B cell (primary cell): ENCODE measurements around the gene NTN4. TPM values are rescaled to one million over a fixed set of nuclear protein-coding genes. Genes with fewer than 3 reads are reported as not detected.

ENCODE experiments used
- ATAC-seq: fragments of 200-7000 bp; cut with Tn5 transposase; one replicate; pipeline ENCODE4 v1.10.0; 2021; ENCODE audit warnings: low read depth, mild to moderate bottlenecking, moderate number of reproducible peaks, moderate library complexity
- CTCF ChIA-PET: fragments of 350-600 bp; sonication (Branson Sonifier 250); formaldehyde crosslinking; loops from one replicate; lab custom pipeline; 2021; ENCODE audit warnings: antibody characterized with exemption, inconsistent platforms; lab: Charles Lee
- POLR2A ChIA-PET: fragments of 350-600 bp; sonication (Branson Sonifier 250); formaldehyde crosslinking; loops from one replicate; lab custom pipeline; 2021; ENCODE audit warnings: antibody characterized with exemption; lab: Charles Lee
- DNase-seq: peaks from one replicate; pipeline ENCODE4 v3.0.0; 2013
- H2AFZ ChIP-seq: 2 replicates; pipeline ENCODE4 v1.6.1; 2012; ENCODE audit warnings: mild to moderate bottlenecking, low read depth, low read length; ENCODE audit not compliant: insufficient read depth, poor library complexity, severe bottlenecking
- H3K27ac ChIP-seq, 2 donors: 1 replicate in 1 of 2; 2 replicates in 1 of 2; pipeline ENCODE4 v1.5.1; 2012 to 2013; ENCODE audit warnings: low read length in 2 of 2, mild to moderate bottlenecking in 2 of 2, moderate library complexity in 1 of 2
- H3K27me3 ChIP-seq, 4 experiments: fragments of 200-600 bp in 1 of 4; sonication (generic) in 1 of 4; replicated peaks in 1 of 4; 1 replicate in 2 of 4; 2 replicates in 2 of 4; pipeline versions ENCODE4 v1.6.1 to v1.7.0; 2013 to 2016; ENCODE audit warnings: low read length in 3 of 4, mild to moderate bottlenecking in 2 of 4, mixed read lengths in 1 of 4, moderate library complexity in 1 of 4; ENCODE audit not compliant: insufficient read depth in 4 of 4, control insufficient read depth in 3 of 4; ENCODE audit errors: control extremely low read depth in 1 of 4
- H3K36me3 ChIP-seq, 2 experiments: replicated peaks in 1 of 2; 1 replicate in 1 of 2; 2 replicates in 1 of 2; pipeline versions ENCODE4 v1.6.1 to v1.7.1; 2013; ENCODE audit warnings: low read length in 1 of 2; ENCODE audit not compliant: insufficient read depth in 2 of 2, control insufficient read depth in 1 of 2; ENCODE audit errors: control extremely low read depth in 1 of 2, extremely low read depth in 1 of 2
- H3K4me1 ChIP-seq, 2 donors: fragments of 200-600 bp in 1 of 2; sonication (generic) in 1 of 2; 1 replicate in 1 of 2; 2 replicates in 1 of 2; pipeline versions ENCODE4 v1.5.1 to v1.6.1; 2013 to 2017; ENCODE audit warnings: low read length in 2 of 2; ENCODE audit not compliant: control insufficient read depth in 2 of 2, insufficient read depth in 2 of 2
- H3K4me2 ChIP-seq: replicated peaks from 2 replicates; pipeline ENCODE3; 2012; ENCODE audit warnings: mild to moderate bottlenecking, low read depth, low read length; ENCODE audit not compliant: poor library complexity, severe bottlenecking
- H3K4me3 ChIP-seq, 5 experiments: fragments of 200-600 bp in 1 of 5; sonication (generic) in 1 of 5; 1 replicate in 3 of 5; 2 replicates in 2 of 5; pipeline versions ENCODE4 v1.5.1 to v1.7.0; 2011 to 2016; ENCODE audit warnings: low read length in 4 of 5, mild to moderate bottlenecking in 4 of 5, low read depth in 2 of 5, control low read depth in 1 of 5, moderate library complexity in 1 of 5; ENCODE audit not compliant: insufficient read depth in 1 of 5; ENCODE audit errors: control extremely low read depth in 1 of 5, extremely low read depth in 1 of 5
- H3K79me2 ChIP-seq: fragments of 200-600 bp; sonication (generic); one replicate; pipeline ENCODE4 v1.6.0; 2016; ENCODE audit warnings: low read length; ENCODE audit not compliant: control insufficient read depth, insufficient read depth
- H3K9ac ChIP-seq: fragments of 200-600 bp; sonication (generic); 2 replicates; pipeline ENCODE4 v1.6.1; 2017; ENCODE audit warnings: mild to moderate bottlenecking, low read length, moderate library complexity
- H3K9me3 ChIP-seq, 3 donors: one replicate each; pipeline versions ENCODE4 v1.6.1 to v1.7.1; 2013; ENCODE audit warnings: low read length in 2 of 3; ENCODE audit not compliant: control insufficient read depth in 2 of 3, insufficient read depth in 1 of 3; ENCODE audit errors: control extremely low read depth in 1 of 3
- H4K20me1 ChIP-seq: 2 replicates; pipeline ENCODE4 v1.6.0; 2012; ENCODE audit warnings: mild to moderate bottlenecking, low read length; ENCODE audit not compliant: insufficient read depth, control insufficient read depth, poor library complexity, severe bottlenecking
- H3K27ac Mint-ChIP-seq: one replicate; pipeline ENCODE4 v1.8.0; 2021; ENCODE audit warnings: mixed read lengths
- H3K27me3 Mint-ChIP-seq: one replicate; pipeline ENCODE4 v1.8.0; 2021; ENCODE audit warnings: mixed read lengths
- H3K4me1 Mint-ChIP-seq: one replicate; pipeline ENCODE4 v1.8.0; 2021; ENCODE audit warnings: mixed read lengths
- H3K4me3 Mint-ChIP-seq: one replicate; pipeline ENCODE4 v1.8.0; 2021; ENCODE audit warnings: mixed read lengths
- H3K9me3 Mint-ChIP-seq: one replicate; pipeline ENCODE4 v1.8.0; 2022; ENCODE audit warnings: mixed read lengths; ENCODE audit not compliant: insufficient read depth
- EZH2 ChIP-seq: IDR thresholded peaks from 2 replicates; pipeline ENCODE4 v1.6.1; 2012; ENCODE audit warnings: borderline replicate concordance, low read depth, mild to moderate bottlenecking, moderate library complexity, low read length; ENCODE audit not compliant: insufficient read depth, poor library complexity, severe bottlenecking
- WGBS: methylation state at CpG from one replicate; pipeline ENCODE4 v1.1.5; 2013; ENCODE audit warnings: missing lambda C conversion rate; ENCODE audit not compliant: insufficient coverage; 5-methylcytosine and 5-hydroxymethylcytosine counted together
- intact Hi-C: fragments of 100-400 bp; cut with micrococcal nuclease; formaldehyde crosslinking; loops from one replicate; pipeline ENCODE4 v1.10.0; 2022
- polyA plus RNA-seq: library from polyadenylated mRNA; depleted of rRNA; stranded (reverse); fragments of >200 nt; gene quantifications from 2 replicates; pipeline ENCODE4 v1.2.3, GENCODE V29; 2012
- total RNA-seq, 2 donors: library from RNA; stranded (reverse); fragments of 120-200 nt in 1 of 2; gene quantifications; 1 replicate in 1 of 2; 2 replicates in 1 of 2; pipeline versions ENCODE4 v1.2.3 to v1.2.4, GENCODE V29; 2013 to 2022
- TF ChIP-seq, protein P1 (sequence below): fragments of 200-600 bp; IDR thresholded peaks from one replicate; pipeline ENCODE4 v1.8.0; 2022; ENCODE audit warnings: antibody characterized with exemption, mild to moderate bottlenecking

The NTN4 gene
- total and polyA plus RNA-seq, 2 donors (not counting 1 experiment from before 2014, with no cell fraction given) = not detected

DNA sequence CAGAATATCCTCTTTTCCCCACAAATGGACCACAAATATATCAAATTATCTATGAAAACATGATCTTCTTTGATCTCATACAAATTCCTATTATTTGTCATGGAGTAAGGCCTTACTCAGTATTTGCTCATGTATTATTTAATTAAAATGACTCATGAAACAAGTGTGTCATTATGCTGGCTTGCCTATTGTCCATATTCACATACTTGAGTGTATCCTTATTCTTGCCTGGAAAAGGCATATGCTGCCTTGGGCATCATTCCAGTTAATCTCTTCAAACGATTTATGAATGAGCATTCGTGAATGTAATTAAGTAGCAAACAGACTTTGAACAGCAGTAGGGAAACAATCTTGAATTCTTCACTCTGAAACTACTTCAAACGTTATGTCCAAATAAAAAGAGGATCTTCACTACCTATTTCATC, 45.6 kb upstream of the NTN4 start:
- Mint-ChIP-seq H3K27ac (no peak overlapping the region), H3K27me3 (peaks cover 31% of the 10 kb centered on the region), H3K9me3 (no peaks in the 10 kb centered on the region), H3K4me1 (peaks cover 2% of the 10 kb centered on the region), H3K4me3 (no peak overlapping the region)
- H3K27me3 ChIP-seq = peaks cover 0 to 6% (median 3%) of the 10 kb centered on the region in 4 experiments
- H3K4me1 ChIP-seq = no peaks in the 10 kb centered on the region
- no CpG with 5 or more reads among the region's 3 CpGs for WGBS
- H3K9ac ChIP-seq = no peak overlapping the region
- no peak for ATAC-seq
- intact Hi-C loops = no loop called here
- H3K79me2 ChIP-seq = no peaks in the 10 kb centered on the region
- DNase-seq = no peak
- no peak overlapping the region for H3K4me3 ChIP-seq
- H3K27ac ChIP-seq = no peak overlapping the region
- ChIA-PET CTCF (no interaction called here), POLR2A (no interaction called here)
- H3K36me3 ChIP-seq = no peaks in the 10 kb centered on the region
- H2AFZ ChIP-seq = no peak overlapping the region
- no peak overlapping the region for H3K4me2 ChIP-seq
- no peaks in the 10 kb centered on the region for H3K9me3 ChIP-seq
- no peaks in the 10 kb centered on the region for H4K20me1 ChIP-seq
- TF ChIP-seq EZH2 = no peak
- TF ChIP-seq, protein P1, sequence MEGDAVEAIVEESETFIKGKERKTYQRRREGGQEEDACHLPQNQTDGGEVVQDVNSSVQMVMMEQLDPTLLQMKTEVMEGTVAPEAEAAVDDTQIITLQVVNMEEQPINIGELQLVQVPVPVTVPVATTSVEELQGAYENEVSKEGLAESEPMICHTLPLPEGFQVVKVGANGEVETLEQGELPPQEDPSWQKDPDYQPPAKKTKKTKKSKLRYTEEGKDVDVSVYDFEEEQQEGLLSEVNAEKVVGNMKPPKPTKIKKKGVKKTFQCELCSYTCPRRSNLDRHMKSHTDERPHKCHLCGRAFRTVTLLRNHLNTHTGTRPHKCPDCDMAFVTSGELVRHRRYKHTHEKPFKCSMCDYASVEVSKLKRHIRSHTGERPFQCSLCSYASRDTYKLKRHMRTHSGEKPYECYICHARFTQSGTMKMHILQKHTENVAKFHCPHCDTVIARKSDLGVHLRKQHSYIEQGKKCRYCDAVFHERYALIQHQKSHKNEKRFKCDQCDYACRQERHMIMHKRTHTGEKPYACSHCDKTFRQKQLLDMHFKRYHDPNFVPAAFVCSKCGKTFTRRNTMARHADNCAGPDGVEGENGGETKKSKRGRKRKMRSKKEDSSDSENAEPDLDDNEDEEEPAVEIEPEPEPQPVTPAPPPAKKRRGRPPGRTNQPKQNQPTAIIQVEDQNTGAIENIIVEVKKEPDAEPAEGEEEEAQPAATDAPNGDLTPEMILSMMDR = no peak

DNA sequence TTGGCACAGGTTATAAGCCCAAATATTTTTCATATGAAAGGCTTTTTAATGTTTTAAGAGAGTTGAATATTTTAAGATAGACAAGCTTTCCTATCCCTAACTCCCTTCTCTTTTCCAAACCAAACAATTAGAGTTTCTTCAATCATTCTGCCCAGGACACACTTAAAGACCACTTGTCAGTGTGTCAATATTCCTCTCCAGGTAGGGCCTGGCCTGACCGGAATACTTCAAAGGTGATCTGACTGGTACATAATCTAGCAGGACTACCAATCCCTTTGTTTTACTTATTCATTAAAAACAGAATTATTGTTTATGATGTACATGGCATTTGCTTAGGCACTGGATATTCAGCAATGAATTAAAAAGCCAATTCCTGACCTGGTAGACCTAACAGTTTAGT, 44.0 kb upstream of the NTN4 start:
- H3K79me2 ChIP-seq = no peaks in the 10 kb centered on the region
- H3K4me1 Mint-ChIP-seq = peaks cover 2% of the 10 kb centered on the region
- no peak overlapping the region for H3K27ac Mint-ChIP-seq
- H3K9me3 ChIP-seq = no peaks in the 10 kb centered on the region
- intact Hi-C loops = no loop called here
- H3K4me3 ChIP-seq = no peak overlapping the region
- no peaks in the 10 kb centered on the region for H3K4me1 ChIP-seq
- H3K27me3 ChIP-seq = peaks cover 0 to 6% (median 4%) of the 10 kb centered on the region in 4 experiments
- no peak overlapping the region for H3K4me3 Mint-ChIP-seq
- no CpG with 5 or more reads among the region's 1 CpG for WGBS
- ChIA-PET POLR2A (no interaction called here), CTCF (no interaction called here)
- ATAC-seq (no peak), DNase-seq (no peak)
- no peak overlapping the region for H3K27ac ChIP-seq
- no peaks in the 10 kb centered on the region for H3K9me3 Mint-ChIP-seq
- no peaks in the 10 kb centered on the region for H4K20me1 ChIP-seq
- H3K9ac ChIP-seq = no peak overlapping the region
- H3K4me2 ChIP-seq = no peak overlapping the region
- no peaks in the 10 kb centered on the region for H3K36me3 ChIP-seq
- H2AFZ ChIP-seq = no peak overlapping the region
- H3K27me3 Mint-ChIP-seq = peaks cover 43% of the 10 kb centered on the region
- no peak for TF ChIP-seq EZH2
- TF ChIP-seq, protein P1 = no peak
